NCI-H69 (cell line): ENCODE measurements around the gene AGPAT1.
"Not testable (repeated sequence)": the region's sequence is repeated elsewhere in the genome, so short reads cannot be mapped to it uniquely, and the experiment has no call there.

ENCODE experiments used
- DNase-seq: peaks from one replicate; lab custom pipeline; 2025; lab: John Stamatoyannopoulos, UW

AGPAT1 gene

GRCh38 chr6:32198866-32199265, 23.0 kb upstream of the AGPAT1 start:
- DNase-seq, result no peak

GRCh38 chr6:32198345-32198696, 22.4 kb upstream of the AGPAT1 start:
- DNase-seq, result no peak

- peak; percentile 43 for DNase-seq
Measured at GRCh38 chr6:32196682-32197616, 21.1 kb upstream of the AGPAT1 start.

- DNase-seq, result peak; percentile 97
Measured at GRCh38 chr6:32195902-32196681, 20.2 kb upstream of the AGPAT1 start.

DNA sequence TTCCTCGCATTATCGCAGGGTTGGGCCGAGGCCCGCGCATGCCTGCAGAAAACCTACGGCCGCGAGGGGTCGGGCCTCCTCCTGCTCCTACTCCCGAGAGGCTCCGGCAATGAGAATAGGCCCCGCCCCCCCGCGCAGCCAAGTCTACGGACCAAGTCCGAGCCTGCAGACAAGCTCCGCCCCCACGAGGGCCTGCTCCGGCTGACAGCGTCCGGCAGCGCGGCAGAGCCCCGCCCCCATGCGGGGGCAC, 19.7 kb upstream of the AGPAT1 start:
- DNase-seq, result peak; percentile 100

DNA sequence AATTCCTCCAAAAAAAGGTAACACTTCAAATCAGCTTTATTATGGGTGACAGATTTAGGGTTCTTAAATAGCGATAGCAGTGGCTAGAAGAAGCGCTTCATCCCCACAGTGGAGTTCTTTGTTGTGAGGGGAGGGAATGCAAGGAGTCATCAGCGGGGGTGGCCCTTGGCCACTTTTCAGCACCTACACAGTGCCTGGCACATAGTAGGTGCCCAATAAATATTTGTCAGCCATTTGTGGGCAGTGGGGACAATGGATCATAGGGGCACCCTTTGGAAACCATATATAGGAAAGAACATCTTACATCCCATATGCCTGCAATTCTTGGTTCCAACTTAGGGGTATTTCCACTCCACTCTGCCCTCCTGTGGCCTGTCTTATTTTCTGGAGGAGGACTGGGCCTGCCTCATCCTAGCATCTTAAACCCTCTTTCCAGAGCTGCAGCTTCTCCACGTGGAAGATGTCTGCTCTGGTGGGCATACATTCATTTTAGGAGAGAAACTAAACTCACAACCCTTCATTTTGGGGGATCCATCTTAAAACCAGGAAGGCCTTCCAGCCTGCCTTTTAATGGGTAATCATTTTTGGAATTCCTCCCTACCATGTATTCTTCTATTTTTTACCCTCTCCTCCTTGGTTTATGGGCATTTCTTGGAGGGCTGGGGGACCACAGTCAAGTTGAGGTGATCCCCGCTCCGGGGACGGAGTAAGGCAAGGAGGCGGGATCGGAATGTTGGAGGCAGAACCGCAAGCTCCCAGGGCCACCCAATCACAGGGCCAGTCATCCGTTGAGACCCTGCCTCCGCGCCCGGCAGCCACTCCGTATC, 19.2 kb upstream of the AGPAT1 start:
- peak; percentile 71 for DNase-seq

GRCh38 chr6:32194388-32194787, 18.5 kb upstream of the AGPAT1 start:
- DNase-seq, result no peak

GRCh38 chr6:32193096-32193495, 17.2 kb upstream of the AGPAT1 start:
- DNase-seq, result not testable (repeated sequence)

DNA sequence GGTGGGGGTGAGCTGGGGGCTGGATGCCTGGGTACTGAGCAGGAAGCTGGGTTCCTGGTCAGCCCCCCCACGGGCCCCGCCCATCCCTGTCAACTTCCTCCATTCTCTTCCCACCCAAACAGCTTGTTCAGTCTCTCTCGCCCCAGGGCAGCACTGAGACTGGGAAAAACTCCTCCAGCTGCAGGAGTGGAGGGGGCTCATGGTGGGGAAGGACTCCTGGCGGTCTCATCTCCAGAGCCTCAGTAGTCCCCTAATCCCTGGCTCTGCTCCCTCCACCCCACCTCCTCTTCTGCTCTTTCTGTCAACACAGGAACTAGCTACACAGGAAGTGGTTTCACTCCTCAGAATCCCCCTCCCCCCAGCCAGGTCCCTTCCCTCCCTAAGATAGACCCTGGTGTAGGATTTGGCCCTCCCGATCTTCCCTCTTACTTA, 16.7 kb upstream of the AGPAT1 start, which contains the start of gene GPSM3:
TSS of gene GPSM3 (minus strand) at position 36 of the 432 bp plus-strand sequence. CDS start 130 bp downstream, outside the sequence.
- peak; percentile 48 for DNase-seq

DNA sequence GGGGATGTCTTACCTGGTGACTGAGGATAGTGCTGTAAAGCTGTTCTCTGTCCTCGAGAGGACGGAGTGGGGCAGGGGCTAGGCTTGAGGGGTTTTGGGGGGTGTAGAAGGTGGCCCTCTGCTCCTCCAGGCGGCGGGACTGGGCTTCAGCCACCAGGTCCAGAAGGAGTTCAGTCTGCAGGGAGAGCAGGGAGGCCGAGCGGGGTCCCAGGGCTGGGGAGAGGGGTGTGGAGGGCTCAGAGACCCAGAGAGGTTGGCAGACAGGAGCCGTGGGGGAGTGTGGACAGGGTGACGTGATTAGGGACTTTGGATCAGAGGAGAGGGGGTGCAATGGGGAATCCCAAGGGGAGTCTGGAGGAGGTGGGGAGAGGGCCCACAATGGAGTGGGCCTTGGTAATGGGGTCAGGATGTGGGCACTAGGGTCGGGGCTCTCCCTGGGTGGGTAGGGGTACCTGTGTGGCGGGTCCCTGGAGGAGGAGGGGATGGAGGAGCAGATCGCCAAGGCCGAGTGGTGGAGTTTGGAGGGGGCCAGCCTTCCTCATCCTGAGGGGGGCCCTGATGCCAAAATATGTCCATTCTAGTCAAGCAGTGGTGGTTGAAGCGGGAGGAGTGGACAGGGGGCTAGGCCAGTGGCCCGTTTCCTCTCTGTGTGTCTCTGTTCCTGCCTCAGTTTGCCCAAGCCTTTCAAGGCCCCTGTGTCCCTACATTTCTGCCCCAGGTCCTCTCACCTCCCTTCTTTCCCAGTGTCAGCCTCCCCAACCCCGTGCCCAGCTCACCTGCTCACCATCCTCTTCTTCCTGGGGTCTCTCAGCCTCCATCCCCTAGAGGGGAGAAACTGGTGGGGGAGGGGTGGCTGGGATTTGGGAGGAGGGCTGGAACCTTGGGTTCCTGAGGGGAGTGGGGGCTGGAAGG, 16.1 kb upstream of the AGPAT1 start:
- DNase-seq, result no peak

GRCh38 chr6:32190911-32191677, 15.2 kb upstream of the AGPAT1 start:
- DNase-seq, result no peak

DNA sequence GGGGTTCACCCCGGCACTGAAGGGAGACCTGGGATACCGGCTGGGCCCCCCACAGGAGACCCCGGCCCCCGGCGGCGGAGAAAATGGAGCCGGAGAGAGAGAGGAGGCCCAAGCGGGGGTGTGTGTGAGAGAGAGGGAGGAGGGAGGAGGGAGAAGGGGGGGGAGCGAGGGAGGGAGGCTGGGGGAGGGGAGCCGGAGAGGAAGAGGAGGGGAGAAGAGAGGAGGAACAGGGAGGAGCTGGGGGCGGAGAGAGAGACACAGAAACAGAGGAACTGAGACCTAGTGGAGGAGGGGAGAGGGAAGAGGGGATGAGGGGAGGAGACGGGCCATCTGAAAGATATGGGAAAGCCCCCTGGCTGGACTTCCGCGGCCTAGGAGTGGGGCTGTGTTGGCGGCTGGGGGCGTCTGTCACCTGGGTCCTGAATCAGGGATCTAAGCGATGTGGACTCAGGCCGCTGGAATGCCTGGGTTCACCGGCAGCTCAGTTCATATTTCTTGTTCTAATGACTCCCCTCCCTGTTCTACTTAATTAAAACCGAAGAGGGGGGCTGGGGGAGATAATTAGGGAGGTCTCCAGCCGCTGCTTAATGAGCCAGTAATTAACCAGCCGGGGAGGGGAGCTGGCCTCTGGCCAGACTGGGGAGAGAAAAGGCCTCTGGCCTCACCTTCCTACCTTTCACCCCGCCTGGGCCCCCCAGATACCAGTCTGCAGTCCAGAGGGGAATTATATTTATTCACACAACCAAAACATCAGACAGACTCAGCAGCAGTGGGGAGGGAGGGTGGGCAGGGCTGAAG, 14.4 kb upstream of the AGPAT1 start, which contains the start of gene PBX2:
TSS of gene PBX2 (minus strand) at position 149 of the 798 bp plus-strand sequence. CDS start 287 bp downstream, outside the sequence.
- DNase-seq, result peak; percentile 96

DNA sequence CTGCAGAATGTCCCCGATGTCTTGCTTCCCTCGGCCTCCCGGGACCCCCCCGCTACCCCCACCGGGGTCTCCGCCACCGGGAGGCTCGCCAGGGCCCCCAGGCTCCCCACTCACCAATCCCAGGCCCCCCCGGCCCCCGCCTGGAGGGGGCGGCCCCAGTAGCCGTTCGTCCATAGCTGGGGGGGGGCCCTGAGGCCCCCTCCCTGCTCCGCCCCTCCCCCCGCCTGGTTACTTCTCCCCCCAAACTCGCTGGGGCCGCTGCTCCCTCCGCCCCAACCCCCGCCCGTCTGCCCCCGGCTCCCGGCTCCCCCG, 13.8 kb upstream of the AGPAT1 start:
- no peak for DNase-seq

GRCh38 chr6:32189069-32189741, 13.3 kb upstream of the AGPAT1 start:
- DNase-seq, result no peak

GRCh38 chr6:32188381-32189068, 12.6 kb upstream of the AGPAT1 start:
- DNase-seq, result no peak

GRCh38 chr6:32187725-32188380, 12.0 kb upstream of the AGPAT1 start:
- DNase-seq, result not testable (repeated sequence)

- no peak for DNase-seq
Measured at GRCh38 chr6:32187009-32187709, 11.3 kb upstream of the AGPAT1 start.
